Astrocyte (in vitro differentiated cells and primary cell): Measurements from ENCODE around the gene UCK1. TPM values are rescaled to one million over a fixed set of nuclear protein-coding genes. Genes with fewer than 3 reads are reported as not detected.

Experiments used
- DNase-seq: peaks from one replicate; pipeline ENCODE4 v3.0.0-alpha.2; 2010; ENCODE audit warnings: low read depth
- FAIRE-seq: peaks from 2 replicates; lab custom pipeline; 2011; peaks lifted over from hg19 to GRCh38; lab: Jason Lieb, UNC
- H2AFZ ChIP-seq: 2 replicates; pipeline ENCODE4 v1.6.0; 2012; ENCODE audit warnings: low read depth, low read length, inconsistent platforms
- H3K27ac ChIP-seq: 2 replicates; pipeline ENCODE4 v1.5.1; 2011; ENCODE audit warnings: low read depth, low read length, inconsistent platforms
- H3K27me3 ChIP-seq: 2 replicates; pipeline ENCODE4 v1.6.0; 2011; ENCODE audit warnings: low read length, inconsistent platforms; ENCODE audit not compliant: insufficient read depth
- H3K36me3 ChIP-seq: 2 replicates; pipeline ENCODE4 v1.5.1; 2011; ENCODE audit warnings: low read length, inconsistent platforms; ENCODE audit not compliant: insufficient read depth
- H3K4me1 ChIP-seq: 2 replicates; pipeline ENCODE4 v1.5.1; 2011; ENCODE audit warnings: low read length, inconsistent platforms; ENCODE audit not compliant: insufficient read depth
- H3K4me2 ChIP-seq: 2 replicates; pipeline ENCODE4 v1.6.0; 2012; ENCODE audit warnings: low read length, inconsistent platforms
- H3K4me3 ChIP-seq: 2 replicates; pipeline ENCODE4 v1.5.1; 2011; ENCODE audit warnings: low read depth, mild to moderate bottlenecking, low read length, inconsistent platforms; ENCODE audit not compliant: insufficient read depth
- H3K79me2 ChIP-seq: 2 replicates; pipeline ENCODE4 v1.6.0; 2012; ENCODE audit warnings: mild to moderate bottlenecking, low read length, inconsistent platforms; ENCODE audit not compliant: insufficient read depth
- H3K9ac ChIP-seq: 2 replicates; pipeline ENCODE4 v1.6.0; 2012; ENCODE audit warnings: mild to moderate bottlenecking, low read length, inconsistent platforms
- H3K9me3 ChIP-seq: 2 replicates; pipeline ENCODE4 v1.5.1; 2012; ENCODE audit warnings: low read depth, mild to moderate bottlenecking, low read length, inconsistent platforms; ENCODE audit not compliant: insufficient read depth
- H4K20me1 ChIP-seq: 2 replicates; pipeline ENCODE4 v1.6.0; 2012; ENCODE audit warnings: low read length, inconsistent platforms; ENCODE audit not compliant: insufficient read depth
- H3K27ac Mint-ChIP-seq: one replicate; pipeline ENCODE4 v1.8.0; 2021; ENCODE audit warnings: mild to moderate bottlenecking, mixed read lengths; ENCODE audit not compliant: unreplicated experiment
- H3K27me3 Mint-ChIP-seq: one replicate; pipeline ENCODE4 v1.8.0; 2021; ENCODE audit warnings: low read depth, mixed read lengths; ENCODE audit not compliant: unreplicated experiment
- H3K36me3 Mint-ChIP-seq: one replicate; pipeline ENCODE4 v1.8.0; 2021; ENCODE audit warnings: low read depth, mixed read lengths; ENCODE audit not compliant: unreplicated experiment
- H3K4me1 Mint-ChIP-seq: one replicate; pipeline ENCODE4 v1.8.0; 2021; ENCODE audit warnings: low read depth, mixed read lengths; ENCODE audit not compliant: unreplicated experiment
- H3K4me3 Mint-ChIP-seq: one replicate; pipeline ENCODE4 v1.8.0; 2021; ENCODE audit warnings: mild to moderate bottlenecking, moderate library complexity, mixed read lengths; ENCODE audit not compliant: unreplicated experiment
- H3K9me3 Mint-ChIP-seq: one replicate; pipeline ENCODE4 v1.8.0; 2021; ENCODE audit warnings: mild to moderate bottlenecking, mixed read lengths; ENCODE audit not compliant: unreplicated experiment
- EZH2 ChIP-seq: IDR thresholded peaks from 2 replicates; pipeline ENCODE4 v1.6.1; 2012; ENCODE audit warnings: mild to moderate bottlenecking, low read length, inconsistent platforms; ENCODE audit not compliant: insufficient read depth
- total RNA-seq: library from RNA; stranded (reverse); gene quantifications from 2 replicates; pipeline ENCODE4 v1.2.1, GENCODE V29; 2021
- TF ChIP-seq, protein P1 (sequence below): IDR thresholded peaks from 2 replicates; pipeline ENCODE4 v1.5.1; 2011; ENCODE audit warnings: low read depth, mild to moderate bottlenecking, inconsistent platforms, low read length, moderate library complexity; ENCODE audit not compliant: insufficient read depth

The UCK1 gene
- total RNA-seq, 1 donor from 2014 or later = 15.4 TPM

DNA sequence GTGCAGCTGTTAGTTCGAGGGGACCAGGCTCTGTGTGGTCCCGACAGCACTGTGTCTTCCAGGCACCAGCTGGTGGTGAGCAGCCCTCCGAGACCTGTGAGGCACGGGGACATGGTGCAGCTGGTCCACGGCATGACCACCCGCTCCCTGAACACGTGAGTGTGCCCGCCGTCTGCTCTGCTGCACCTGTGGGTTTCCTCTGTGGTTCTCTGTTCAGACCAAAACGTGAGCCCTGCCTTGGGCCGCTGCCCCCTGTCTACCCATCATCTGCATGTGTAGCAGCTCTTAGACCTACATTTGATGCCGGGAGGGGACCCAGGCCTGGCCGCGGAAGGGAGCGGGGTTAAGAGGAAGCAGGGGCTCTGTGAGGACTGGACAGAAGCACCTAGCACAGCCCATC is 17.9 kb downstream of the UCK1 start:
- H3K9ac ChIP-seq = no peak overlapping the region
- Mint-ChIP-seq H3K9me3 (no peaks in the 10 kb centered on the region), H3K4me3 (no peak overlapping the region), H3K27ac (no peak overlapping the region), H3K27me3 (no peaks in the 10 kb centered on the region), H3K36me3 (peaks cover 36% of the 10 kb centered on the region), H3K4me1 (no peaks in the 10 kb centered on the region)
- H3K27me3 ChIP-seq = no peaks in the 10 kb centered on the region
- FAIRE-seq = no peak
- no peak overlapping the region for H2AFZ ChIP-seq
- no peak for DNase-seq
- H3K79me2 ChIP-seq = no peaks in the 10 kb centered on the region
- peaks cover 6% of the 10 kb centered on the region for H3K9me3 ChIP-seq
- no peak overlapping the region for H3K4me3 ChIP-seq
- no peaks in the 10 kb centered on the region for H3K4me1 ChIP-seq
- no peak overlapping the region for H3K27ac ChIP-seq
- no peaks in the 10 kb centered on the region for H4K20me1 ChIP-seq
- H3K36me3 ChIP-seq = peaks cover 34% of the 10 kb centered on the region
- no peak overlapping the region for H3K4me2 ChIP-seq
- TF ChIP-seq EZH2 = no peak
- TF ChIP-seq, protein P1, sequence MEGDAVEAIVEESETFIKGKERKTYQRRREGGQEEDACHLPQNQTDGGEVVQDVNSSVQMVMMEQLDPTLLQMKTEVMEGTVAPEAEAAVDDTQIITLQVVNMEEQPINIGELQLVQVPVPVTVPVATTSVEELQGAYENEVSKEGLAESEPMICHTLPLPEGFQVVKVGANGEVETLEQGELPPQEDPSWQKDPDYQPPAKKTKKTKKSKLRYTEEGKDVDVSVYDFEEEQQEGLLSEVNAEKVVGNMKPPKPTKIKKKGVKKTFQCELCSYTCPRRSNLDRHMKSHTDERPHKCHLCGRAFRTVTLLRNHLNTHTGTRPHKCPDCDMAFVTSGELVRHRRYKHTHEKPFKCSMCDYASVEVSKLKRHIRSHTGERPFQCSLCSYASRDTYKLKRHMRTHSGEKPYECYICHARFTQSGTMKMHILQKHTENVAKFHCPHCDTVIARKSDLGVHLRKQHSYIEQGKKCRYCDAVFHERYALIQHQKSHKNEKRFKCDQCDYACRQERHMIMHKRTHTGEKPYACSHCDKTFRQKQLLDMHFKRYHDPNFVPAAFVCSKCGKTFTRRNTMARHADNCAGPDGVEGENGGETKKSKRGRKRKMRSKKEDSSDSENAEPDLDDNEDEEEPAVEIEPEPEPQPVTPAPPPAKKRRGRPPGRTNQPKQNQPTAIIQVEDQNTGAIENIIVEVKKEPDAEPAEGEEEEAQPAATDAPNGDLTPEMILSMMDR = no peak

DNA sequence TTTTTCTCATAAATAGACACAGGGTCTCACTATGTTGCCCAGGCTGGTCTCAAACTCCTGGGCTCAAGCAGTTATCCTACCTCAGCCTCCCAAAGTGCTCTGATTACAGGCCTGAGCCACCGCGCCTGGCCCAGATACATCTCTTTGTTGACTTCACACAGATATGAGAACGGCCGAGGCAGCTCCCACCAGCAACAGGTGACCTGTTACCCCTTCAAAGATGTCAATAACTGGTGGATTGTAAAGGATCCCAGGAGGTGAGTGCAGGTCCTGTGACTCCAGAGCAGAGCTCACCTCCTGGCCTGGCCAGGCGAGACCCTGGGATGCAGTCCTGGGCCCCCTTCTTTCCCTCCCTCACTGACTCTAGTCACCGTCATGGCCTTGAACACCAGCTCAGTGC is 19.2 kb downstream of the UCK1 start:
- TF ChIP-seq, protein P1 = no peak
- TF ChIP-seq EZH2 = no peak
- FAIRE-seq (no peak), DNase-seq (no peak)
- Mint-ChIP-seq H3K9me3 (no peaks in the 10 kb centered on the region), H3K4me1 (no peaks in the 10 kb centered on the region), H3K27ac (no peak overlapping the region), H3K4me3 (no peak overlapping the region), H3K36me3 (peaks cover 36% of the 10 kb centered on the region), H3K27me3 (no peaks in the 10 kb centered on the region)
- Histone ChIP-seq H3K9ac (no peak overlapping the region), H3K27me3 (no peaks in the 10 kb centered on the region), H3K27ac (no peak overlapping the region), H3K4me2 (no peak overlapping the region), H4K20me1 (no peaks in the 10 kb centered on the region), H3K79me2 (no peaks in the 10 kb centered on the region), H3K9me3 (peaks cover 5% of the 10 kb centered on the region), H3K36me3 (peaks cover 32% of the 10 kb centered on the region), H2AFZ (no peak overlapping the region), H3K4me1 (no peaks in the 10 kb centered on the region), H3K4me3 (no peak overlapping the region)

DNA sequence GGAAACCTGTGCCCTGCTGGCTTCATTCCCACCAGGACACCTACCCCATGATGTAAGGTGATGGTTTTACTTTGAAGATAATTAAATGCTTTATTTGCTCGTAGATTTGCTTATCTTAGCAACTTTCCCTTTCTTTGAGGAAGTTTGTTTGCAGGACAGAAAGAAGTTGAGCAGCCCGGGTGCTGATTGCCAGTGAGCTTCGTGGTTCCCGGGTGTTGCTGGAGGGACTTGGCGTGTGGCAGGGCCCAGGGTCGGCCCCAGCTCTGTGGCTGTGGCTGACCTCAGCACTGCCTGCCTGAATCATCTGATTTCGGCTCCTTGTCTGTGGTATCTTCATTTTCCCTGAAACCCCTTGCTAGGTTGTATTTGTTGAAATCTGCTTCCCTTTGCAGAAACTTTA is 19.6 kb downstream of the UCK1 start:
- H3K4me1 Mint-ChIP-seq = no peaks in the 10 kb centered on the region

More for the DNA sequence above, 19.6 kb downstream of the UCK1 start:
- peaks cover under 1% of the 10 kb centered on the region for H3K9me3 ChIP-seq
- H3K4me3 ChIP-seq = no peak overlapping the region
- no peaks in the 10 kb centered on the region for H3K4me1 ChIP-seq
- DNase-seq (no peak), FAIRE-seq (no peak)
- no peaks in the 10 kb centered on the region for H3K27me3 ChIP-seq
- no peaks in the 10 kb centered on the region for H3K9me3 Mint-ChIP-seq
- peaks cover 28% of the 10 kb centered on the region for H3K36me3 ChIP-seq
- no peak overlapping the region for H3K27ac ChIP-seq
- H3K79me2 ChIP-seq = no peaks in the 10 kb centered on the region
- H3K27me3 Mint-ChIP-seq = no peaks in the 10 kb centered on the region
- no peak overlapping the region for H3K4me3 Mint-ChIP-seq
- peaks cover 36% of the 10 kb centered on the region for H3K36me3 Mint-ChIP-seq
- H4K20me1 ChIP-seq = no peaks in the 10 kb centered on the region
- no peak overlapping the region for H3K27ac Mint-ChIP-seq
- H3K9ac ChIP-seq = no peak overlapping the region
- H2AFZ ChIP-seq = no peak overlapping the region
- no peak overlapping the region for H3K4me2 ChIP-seq
- TF ChIP-seq, protein P1 = no peak
- TF ChIP-seq EZH2 = no peak
